Stimulated activated CD4-positive, alpha-beta T cell treated with anti-CD3 and anti-CD28 coated beads, Interleukin-1b, Interleukin-23, amount 100 ng/mL, for 48 hours (primary cell): Measurements from ENCODE around the gene DHRSX.
"Not testable (repeated sequence)": the region's sequence is repeated elsewhere in the genome, so short reads cannot be mapped to it uniquely, and the experiment has no call there.

Experiments used
- DNase-seq: peaks from one replicate; pipeline ENCODE4 v3.0.0-alpha.2; 2020

Gene DHRSX

GRCh38 chrX:2423899-2424298 is 76.9 kb downstream of the DHRSX start:
- DNase-seq, result no peak

GRCh38 chrX:2423282-2423681 is 77.5 kb downstream of the DHRSX start:
- DNase-seq, result no peak

- not testable (repeated sequence) for DNase-seq
Observed at GRCh38 chrX:2419418-2419817, 81.4 kb downstream of the DHRSX start.

- DNase-seq, result no peak
Observed at GRCh38 chrX:2418000-2418399, 82.8 kb downstream of the DHRSX start.

GRCh38 chrX:2416851-2417604 is 83.7 kb downstream of the DHRSX start:
- DNase-seq, result no peak

GRCh38 chrX:2414384-2414783 is 86.4 kb downstream of the DHRSX start:
- DNase-seq, result no peak

DNA sequence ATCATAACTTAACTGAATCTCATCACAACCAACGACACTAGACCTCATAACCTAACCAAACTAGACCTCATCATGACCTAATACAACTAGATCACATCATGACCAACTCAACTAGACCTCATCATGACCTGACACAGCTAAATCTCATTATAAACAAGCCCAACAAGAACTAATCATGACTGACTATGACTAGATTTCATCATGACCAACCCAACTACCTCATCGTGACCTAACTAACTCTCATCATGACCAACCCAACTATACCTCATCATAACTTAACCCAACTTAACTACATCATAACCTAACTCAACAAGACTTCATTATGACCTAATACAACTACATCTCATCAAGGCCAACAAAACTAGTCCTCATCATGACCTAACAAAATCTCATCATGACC is 86.8 kb downstream of the DHRSX start:
- no peak for DNase-seq

DNA sequence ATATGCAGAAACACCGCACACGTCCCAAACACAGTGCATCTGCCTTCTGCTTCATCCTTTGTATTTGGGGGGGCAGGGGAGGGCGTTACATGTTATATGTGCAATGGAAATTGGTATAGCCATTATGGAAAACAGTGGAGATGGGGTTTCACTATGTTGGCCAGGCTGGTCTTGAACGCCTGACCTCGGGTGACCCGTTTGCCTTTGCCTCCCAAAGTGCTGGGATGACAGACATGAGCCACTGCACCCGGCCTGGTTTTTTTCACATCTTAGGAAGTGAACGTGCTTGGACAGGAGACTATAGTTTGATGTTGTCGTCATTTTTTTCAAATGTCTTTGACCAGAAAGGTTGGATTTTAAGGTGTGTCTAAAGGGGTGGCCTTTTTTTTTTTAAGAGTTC is 88.6 kb downstream of the DHRSX start:
- DNase-seq, result no peak

GRCh38 chrX:2410279-2411020 is 90.3 kb downstream of the DHRSX start:
- DNase-seq, result no peak

DNA sequence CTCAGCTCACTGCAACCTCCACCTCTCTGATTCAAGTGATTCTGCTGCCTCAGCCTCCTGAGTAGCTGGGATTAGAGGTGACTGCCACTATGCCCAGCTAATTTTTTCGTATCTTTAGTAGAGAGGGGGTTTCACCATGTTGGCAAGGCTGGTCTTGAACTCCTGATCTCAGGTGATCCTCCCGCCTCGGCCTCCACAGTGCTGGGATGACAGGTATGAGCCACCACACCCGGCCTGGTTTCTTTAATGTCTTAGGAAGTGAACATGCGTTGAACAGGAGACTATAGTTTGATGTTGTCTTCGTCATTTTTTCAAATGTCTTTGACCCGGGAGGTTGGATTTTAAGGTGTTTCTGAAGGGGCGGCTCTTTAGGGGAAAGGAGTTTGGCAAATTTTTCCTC is 91.0 kb downstream of the DHRSX start:
- no peak for DNase-seq

GRCh38 chrX:2408856-2409255 is 91.9 kb downstream of the DHRSX start:
- no peak for DNase-seq

- no peak for DNase-seq
Observed at GRCh38 chrX:2406891-2407518, 93.8 kb downstream of the DHRSX start.

DNA sequence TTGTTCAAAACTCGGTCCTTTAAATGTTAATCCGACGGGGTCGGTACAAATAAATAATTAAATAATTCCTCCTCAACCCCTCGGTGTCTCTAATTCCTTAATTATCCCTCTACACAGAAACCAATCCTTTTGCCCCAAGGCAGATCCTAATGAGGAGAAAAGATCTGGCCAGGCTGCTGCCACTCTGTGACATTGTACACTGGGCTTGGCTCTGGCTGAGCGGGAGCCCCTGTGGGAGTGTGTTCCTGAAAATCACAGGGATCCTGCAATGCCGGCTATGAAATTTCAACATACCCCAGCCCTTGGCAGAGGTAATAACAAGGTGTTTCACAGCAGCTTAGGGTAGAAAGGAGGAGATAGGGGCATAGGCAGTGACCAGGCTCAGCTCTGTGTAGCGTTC is 96.0 kb downstream of the DHRSX start:
- no peak for DNase-seq

GRCh38 chrX:2402361-2402690 is 98.5 kb downstream of the DHRSX start:
- no peak for DNase-seq

GRCh38 chrX:2401590-2402360 is 99.0 kb downstream of the DHRSX start:
- no peak for DNase-seq

DNA sequence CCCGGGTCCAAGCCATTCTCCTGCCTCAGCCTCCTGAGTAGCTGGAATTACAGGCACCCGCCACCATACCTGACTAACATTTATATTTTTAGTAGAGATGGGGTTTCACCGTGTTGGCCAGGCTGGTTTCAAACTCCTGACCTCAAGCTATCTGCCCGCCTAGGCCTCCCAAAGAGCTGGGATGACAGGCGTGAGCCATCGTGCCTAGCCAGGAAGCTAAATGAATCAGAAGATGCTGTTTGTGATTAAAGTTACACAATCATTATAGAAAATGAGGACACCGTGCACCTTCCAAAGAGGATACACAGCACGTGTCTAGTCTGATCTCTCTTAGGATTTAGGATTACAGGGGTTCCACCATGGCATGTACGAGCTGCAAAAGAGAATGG is 99.6 kb downstream of the DHRSX start:
- no peak for DNase-seq

DNA sequence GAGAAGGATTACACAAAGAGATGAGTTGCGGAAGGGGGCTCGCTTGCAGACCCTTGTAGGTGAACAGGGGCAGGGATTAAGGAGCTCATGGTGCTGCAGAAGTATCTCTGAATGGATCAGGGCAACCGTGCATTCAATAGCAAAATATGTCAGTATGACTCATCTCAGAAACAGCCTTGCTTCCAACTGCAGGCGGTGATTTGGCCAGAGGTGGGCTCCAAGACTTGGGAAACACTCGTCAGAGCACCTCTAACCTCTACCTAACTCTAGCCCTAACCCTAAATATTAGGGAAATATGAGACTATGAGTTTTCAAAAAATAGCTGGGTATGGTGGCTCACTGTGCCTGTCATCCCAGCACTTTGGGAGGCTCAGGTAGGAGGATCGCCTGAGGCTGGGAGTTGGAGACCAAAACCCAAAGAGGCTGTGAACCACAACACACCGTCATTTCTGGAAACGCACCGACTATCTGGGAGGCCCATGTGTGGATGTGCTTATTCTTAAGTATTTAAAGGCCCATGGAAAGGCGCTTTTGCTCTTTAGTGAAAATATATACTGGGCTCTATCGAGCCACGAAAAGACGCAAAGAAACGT is 102.6 kb downstream of the DHRSX start:
- DNase-seq, result no peak

DNA sequence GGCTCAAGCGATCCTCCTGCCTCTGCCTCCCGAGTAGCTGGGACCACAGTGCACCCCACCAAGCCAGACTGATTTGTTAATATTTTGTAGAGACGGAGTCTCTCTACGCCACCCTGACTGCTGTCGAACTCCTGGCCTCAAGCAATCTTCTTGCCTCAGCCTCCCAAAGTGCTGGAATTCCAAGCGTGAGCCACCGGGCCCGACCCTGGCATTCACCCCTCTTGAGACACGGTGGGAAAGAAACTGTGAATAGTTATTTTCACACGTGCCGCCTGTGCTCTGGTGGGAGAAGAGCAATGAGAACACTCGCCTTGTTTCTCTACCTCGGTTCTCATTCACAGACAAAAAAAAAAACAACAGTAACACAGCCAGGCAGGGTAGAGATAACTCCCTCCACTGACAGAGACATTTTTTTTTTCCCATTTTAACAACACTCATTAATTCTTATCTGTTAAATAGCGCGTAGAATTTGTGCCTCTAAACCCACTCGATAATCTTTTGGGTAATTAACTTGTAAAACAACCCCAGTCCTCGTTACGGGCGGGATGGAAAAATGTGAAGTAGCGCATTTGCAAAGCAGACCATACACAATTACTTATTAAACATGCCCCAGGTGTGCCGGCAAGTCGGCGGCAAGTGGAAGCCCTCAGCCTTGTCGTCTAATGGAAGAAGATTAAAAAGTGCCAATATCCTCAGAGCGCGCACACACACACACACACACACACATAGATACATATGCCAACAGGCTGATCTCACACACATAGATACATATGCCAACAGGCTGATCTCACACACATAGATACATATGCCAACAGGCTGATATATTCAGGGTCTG is 103.3 kb downstream of the DHRSX start:
- no peak for DNase-seq

DNA sequence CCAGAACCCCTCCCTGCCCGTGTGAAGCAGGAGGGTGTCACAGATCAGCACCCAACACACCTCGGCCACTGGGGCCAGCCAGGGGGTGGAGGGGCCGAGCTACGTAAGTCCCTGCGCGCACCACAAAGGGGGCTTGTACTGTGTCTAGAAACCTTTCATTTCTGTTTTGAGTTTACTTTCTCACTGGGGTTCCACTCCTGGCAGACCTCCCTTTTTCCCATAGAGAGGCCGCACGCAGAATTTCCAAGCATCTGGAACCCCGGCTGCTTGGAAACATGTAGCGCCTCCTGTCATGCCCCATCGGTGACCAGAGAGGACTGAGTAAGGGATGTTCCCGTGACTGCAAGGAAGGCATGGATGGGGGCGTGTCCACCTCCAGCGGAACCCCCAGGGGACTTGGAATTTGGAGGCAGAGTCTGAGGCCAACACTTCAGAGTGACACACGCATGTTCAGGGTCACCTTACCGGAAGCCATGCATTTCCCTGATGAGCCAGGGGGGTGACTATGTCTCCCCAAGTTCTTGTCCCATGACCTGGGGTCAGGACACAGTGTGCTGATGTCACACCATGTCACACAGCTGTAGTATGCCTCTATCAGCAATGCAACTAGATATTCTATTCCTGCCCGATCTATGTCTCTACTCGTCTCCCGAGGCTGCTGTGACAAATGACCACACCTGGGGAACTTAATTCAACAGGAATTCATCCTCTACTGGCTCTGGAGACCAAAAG is 105.3 kb downstream of the DHRSX start:
- DNase-seq, result no peak

GRCh38 chrX:2391869-2392606 is 108.7 kb downstream of the DHRSX start:
- no peak for DNase-seq

GRCh38 chrX:2390754-2391153 is 110.0 kb downstream of the DHRSX start:
- no peak for DNase-seq
